GM18858 (cell line): ENCODE data around the gene SEZ6.

ENCODE experiments used
- ATAC-seq: cut with Tn5 transposase; IDR thresholded peaks from one replicate; pipeline ENCODE4 v1.9.1; 2021; ENCODE audit not compliant: unreplicated experiment

The SEZ6 gene

DNA sequence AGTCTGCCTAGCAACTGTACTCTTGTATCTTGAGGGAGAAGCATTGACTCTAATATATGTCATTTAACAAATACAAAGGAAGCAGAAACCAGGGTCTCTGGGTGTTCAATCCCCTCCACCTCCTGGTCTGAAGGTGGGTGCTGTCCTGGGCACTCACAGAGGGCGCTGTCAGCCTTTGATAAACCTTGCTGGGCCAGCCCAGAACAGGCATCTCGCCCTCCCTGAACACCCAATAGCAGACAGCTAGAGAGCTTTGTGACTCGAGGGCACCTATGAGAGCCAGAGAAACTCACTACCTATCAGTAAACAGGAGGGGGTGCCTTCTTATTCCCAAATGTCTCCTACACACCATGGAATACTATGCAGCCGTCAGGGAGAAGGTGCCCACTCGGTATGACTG lies 30.8 kb upstream of the SEZ6 start:
- ATAC-seq = no peak

DNA sequence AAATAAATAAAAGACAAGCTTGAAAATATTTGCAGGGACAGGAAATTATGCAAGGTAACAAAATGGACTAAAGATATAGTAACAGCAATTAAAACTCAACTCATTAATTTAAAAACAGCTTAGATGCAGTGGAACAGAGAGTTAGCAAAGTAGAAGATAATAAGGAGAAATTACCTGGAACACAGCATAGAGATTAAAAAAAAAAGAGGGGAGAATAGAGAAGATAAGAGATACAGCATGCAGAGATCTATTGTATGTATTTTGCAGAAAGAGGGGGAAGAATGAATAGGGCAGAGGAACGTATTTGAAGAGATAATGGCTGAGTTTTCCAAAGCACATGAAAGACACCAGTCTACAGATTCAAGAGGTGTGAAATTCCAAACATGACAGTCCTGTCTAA lies 28.7 kb upstream of the SEZ6 start:
- no peak for ATAC-seq

DNA sequence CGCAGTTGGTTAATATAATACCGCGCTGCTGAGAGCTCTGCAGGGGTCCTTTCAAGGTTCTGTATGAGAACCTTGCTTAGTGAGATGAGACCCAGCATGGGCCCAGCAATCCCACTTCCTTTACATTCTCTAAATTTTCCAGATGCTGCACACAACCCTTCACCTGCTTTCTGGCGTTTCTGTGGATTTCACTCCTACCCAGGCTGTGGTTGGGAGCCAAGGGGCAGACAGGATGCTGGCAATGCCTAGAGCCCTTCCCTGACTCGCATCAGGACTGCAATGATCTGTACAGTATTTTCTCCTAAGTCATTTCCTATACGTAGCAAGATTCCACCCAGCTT lies 27.0 kb upstream of the SEZ6 start:
- no peak for ATAC-seq

DNA sequence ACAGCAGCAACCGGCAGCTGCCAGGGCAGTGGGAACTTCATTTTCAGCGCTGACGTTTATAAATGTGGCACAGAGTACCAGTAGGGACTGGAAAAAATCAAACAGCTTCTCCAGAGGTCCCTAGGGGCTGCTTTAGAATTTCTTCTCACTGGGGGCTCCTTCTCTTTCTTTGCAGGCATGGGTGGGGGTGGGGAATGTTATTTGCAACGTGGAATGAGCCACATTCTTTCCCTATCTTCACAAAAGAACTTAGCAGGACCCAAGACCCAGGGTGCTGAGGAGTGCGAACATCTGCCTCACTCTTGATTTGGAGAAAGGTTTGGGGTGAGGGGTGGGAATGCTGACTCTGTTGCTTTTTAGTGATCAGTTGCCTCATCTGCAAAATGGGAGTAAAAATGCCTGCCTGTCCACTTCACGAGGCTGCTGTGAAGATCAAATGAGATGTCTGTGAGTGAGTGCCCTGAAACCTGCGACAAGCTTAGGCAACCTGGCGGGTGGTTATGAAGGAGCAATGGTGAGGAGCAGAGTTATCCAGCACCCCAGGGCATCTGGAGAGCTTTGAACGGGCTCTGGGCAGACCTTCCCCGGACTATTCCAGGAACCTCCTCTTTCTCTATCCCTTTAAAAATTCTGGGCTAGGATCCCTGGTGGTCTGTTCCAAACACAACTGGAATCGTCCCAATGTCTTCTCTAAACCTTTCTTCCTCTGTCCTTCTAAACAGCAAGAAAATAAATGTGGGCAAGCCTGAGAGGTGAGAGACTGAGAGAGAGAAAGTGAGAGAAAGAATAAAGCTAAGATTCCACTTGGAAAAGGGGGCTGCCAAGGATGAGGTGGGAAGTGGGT lies 26.4 kb upstream of the SEZ6 start:
- no peak for ATAC-seq

DNA sequence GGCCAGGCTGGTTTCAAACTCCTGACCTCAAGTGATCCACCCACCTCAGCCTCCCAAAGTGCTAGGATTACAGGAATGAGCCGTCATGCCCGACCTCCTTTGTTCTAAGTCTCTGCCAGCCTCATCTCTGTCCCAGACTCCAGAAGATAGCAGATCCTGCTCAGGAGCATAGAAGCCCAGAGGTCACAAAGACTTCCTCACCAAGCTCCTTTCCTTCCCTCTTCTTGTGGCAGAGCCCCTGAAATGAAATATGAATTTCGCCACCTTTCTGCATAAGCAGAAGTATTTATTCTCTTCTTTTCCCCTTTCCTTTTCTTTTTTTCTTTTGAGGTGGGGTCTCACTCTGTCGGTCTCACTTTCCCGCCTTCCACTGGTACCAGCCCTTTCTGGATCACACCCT lies 25.7 kb upstream of the SEZ6 start:
- no peak for ATAC-seq

DNA sequence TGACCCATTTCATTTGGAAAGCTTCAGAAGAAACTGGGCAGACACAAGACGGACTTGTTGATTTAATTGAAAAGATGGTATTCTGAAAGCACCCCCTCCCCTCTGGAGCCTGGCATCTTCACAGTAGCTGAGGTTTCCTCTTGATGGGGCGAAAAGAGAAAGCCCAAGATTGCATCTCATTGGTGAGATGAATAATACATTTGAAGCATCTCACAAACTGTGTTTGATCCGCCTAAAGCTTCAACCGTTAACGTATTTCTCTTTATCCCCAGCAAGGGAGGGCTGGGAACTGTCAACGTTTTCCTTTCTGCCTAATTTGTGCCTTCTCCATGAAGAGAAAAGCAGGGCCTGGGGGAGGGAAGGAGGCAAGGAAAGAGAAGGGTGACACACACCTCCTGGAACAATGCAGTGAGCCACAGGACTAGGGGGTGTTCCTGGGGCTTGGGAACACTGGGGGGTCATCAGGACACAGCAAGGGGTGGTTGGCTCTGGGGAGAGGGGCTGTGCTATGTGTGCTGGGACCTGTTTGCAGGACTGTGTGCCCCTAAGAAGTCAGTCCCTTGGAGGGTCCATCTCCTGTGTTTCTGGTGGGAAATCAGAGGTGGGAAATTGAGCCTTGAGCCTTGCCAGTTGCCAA lies 18.6 kb upstream of the SEZ6 start:
- no peak for ATAC-seq

DNA sequence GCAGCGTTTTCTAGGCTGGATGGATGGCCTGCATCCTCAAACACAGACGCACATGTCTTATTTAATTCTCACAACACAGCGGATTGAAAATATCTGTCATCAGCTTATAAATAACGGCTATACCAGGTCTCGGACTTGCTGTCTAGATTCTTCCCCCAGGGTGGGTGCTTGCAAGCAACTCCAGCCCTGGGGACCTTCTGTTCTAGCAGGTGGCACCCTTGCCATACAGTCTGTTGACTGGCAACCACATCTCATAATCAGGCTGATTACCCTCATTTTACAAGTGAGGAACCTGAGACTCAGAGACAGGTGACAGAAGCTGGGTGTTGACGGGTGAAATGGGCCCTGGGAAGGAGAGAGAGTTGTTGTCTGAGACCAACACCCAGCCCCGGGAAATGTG lies 16.2 kb upstream of the SEZ6 start:
- no peak for ATAC-seq

DNA sequence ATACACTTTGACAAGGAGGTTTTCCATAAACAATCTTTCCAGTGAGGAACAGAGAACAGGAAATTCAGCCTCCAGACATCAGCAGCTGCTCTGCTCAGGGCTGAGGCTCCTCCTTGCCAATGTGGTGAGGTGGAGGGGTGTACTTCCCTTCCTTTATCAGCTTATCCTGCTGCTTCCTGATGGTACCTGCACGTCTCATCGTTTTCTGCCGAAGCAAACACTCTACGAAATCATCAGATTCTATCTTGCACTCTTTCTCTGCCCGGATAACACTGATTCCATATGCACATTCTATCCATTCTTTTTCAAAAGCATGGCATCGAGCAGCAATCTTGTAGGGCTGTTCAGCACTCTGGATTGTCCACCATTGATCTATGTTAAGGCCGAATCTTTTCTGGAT lies 15.4 kb upstream of the SEZ6 start:
- no peak for ATAC-seq

DNA sequence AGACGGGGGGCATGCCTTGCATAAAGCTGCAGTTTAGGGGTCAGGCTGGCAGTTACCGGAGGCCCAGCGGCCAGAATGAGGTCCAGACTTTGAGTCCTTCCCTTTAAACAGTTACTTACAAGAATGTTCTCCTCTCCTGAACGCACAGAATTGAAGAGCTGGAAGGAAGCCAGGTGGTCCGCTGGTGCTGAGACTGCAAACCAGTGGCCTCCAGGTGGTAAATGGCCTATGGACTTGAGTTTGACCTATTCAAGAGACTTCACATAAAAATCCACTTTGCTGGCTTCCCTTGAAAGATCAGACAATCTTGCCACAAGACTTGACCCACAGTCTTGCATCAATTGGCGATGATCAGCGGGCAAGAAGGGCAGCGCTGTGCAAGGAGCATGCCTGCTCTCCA lies 14.7 kb upstream of the SEZ6 start:
- ATAC-seq = no peak

DNA sequence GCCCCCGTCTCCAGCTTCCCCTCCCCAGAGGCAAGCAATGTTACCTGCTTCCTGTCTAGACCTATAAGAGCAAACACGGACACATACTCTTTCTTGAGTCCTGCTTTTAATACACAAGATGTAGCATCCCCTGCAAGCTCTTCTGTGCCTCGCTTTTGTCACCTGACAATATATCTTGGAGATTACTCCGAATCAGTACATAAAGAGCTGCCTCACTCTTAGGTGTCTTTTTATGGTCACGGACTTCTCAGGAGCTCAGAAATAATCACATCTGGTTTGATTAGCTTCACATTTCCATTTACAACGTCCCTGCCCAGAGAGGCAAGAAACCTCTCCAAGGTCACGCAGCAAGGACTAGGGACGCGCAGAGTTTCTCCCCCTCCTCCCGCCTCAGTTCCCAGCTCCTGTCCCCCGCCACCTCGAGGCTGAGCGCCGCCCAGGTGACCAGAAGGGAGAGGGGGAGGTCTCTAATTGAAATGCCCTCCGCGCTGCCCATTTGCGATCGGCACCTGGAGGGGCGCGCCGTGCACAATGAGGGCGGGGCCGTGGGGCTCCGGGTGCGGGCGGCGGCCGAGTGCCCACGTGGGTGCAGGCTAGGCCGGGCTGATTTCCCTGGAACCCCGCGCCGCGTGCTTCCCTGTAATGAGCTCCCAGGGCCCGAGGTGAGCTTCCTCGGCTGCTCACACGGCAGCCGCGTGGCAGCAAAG lies 13.8 kb upstream of the SEZ6 start:
- ATAC-seq = no peak

DNA sequence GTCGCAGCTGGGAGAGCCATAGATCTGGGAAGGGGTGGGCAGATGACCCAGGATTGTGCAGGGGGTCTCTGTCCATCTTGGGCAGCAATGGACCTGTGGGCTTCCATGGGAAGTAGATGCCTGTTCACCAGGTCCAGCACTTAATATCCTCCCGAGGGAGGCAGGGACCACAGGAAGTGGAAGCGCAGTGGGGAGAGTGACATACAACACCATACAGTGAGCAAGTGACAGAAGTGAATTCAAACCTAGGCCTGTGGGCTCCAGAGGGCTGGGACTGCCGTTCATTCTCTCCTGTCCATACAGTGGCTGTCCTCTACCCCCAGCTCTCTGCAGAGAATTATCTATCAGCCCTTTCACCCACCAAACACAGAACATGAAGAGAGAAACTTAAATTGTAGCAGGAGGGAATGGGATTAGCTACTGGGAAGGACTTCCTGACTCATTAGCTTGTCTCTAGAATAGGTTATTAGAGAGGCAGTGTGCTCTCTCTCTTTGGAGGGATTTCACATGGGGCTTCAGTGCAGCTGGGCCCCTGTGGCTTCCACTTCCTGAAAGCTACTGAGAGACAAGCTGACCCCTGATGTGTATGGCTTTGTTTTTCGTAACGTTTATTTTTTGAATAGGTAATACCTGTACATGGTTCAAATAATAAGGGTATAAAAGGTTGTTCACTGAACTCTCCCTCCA lies 13.1 kb upstream of the SEZ6 start:
- ATAC-seq = no peak

DNA sequence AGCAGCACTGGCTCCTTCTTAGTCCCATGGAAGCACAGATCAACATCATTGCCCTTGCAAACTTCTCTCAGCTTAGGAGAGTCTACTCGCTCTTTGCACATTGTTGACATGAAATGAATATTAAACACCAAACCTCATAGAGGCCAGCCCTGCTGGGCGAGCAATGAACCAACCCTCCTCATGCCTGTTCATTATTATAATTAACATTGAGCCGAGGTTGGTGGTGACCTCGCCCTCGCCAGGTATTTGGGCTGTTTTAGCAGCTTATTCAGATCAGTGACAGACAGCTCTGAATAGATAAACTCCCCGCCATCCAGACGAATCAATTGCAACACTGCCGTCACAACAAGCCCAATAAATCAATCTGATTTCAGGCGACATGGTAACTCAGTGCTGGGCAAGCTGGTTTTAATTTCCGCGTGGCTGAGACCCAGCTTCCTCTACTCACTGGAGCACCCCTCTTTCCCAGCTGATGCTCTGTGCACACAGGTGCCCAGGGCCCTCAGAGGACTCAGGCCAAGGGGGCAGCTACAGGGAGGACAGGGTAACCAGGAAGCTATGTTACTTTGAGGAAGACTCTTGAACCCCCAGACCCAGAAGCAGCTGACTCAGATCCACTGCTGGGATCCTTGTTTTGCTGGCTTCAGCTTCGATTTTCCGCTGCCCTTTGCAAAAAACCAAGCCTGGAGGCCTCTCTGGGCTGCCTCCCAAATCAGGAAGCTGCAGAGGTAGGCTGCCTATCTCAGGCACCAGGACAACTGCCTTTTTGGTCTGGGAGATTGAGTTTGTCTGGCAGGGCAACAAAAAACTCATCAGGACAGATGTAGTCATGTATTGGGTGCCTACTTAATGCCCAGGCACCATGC lies 10.7 kb upstream of the SEZ6 start:
- ATAC-seq = no peak

DNA sequence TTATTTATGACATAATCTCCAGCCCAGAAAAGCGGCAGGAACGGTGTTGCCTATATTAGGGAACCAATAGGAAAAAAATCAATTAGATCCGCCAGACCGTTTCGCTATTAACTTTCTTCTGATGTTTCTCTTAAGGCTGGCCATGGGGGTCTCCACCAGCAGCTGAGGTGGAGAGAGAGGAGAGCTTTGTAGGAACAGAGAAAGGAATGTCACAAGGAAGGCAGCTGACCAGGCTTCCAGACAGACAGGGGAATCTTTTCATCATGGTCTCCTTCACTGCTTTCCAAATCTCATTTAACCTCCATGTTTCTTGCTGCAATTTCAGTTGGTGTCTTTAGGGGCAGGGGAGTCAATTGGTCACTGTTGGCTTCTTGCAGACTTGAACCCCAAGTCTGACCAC lies 8.9 kb upstream of the SEZ6 start:
- no peak for ATAC-seq

DNA sequence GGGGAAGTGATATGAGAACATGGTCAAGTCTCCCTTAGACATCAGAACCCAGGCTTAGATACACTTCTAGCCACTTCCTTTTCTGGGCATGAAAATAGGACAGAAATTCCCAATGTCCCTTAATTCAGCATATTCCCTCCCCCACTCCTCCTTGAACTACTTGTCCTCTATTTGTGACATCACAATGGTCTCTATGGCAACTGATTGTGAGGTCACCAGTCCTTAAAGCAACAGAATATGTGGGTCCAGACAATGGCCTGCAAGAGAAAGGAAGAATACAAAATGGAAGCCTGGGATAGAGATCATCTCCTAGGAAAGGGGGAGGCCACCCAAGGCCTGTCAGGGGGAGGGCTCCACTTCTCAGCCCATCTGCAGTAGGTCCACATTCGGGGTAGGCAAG lies 6.7 kb upstream of the SEZ6 start:
- ATAC-seq = no peak

DNA sequence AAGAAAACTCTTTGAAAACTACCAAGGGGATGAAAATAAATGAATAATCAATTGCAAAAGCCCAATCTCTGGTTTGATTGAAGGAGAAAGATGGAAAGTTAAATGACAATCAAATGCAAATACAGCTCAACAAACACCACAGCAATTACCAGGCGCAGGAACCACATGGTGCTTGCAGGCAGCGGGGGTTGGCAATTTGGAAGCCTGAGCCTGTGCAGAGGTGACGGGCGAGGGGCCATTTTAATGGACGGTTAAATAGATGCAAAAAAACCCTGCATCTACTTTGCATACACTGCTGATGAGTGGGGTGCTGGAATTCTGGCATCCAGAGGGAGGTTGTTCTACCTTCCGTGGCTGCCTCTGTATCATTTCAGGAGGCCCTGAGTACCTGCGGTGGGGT lies 4.8 kb upstream of the SEZ6 start:
- ATAC-seq = no peak

DNA sequence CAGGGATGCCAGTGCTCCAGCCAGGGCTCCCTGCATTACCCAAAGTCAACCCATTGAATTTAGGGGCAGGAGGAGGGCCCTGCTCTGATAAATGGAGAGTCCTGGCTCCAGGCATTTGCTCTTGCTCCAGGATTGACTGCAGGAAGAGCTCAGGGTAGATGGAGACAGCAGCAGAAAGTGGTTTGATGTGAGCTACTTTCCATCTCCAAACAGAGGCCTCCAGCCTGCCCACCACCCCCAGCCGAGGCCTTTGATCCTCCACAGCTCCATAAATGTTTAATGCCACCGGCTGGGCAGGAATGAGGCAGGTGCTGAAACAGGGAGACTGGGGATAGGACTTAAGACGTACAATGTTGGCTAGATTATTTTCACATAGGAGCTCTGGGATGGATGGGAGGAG lies 4.3 kb upstream of the SEZ6 start:
- no peak for ATAC-seq

DNA sequence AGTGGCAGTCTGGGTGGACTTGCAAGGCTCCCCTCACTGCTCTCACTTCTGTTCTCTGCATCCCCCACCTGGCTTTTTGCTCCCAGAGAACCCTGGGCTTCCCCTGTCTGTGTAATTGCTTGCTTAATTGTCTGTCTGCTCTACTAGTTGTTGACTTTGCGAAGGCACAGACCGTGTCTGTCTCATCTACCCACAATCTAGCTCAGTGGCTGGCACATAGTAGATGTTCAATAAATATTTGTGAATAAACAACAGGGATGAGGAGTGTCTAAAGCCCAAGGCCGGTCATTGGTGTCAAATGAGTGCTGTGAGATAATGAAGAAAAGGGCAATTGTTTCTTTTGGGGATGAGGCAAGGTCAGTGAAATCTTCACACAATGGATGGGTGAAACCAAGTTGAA lies 2.8 kb upstream of the SEZ6 start:
- ATAC-seq = no peak

DNA sequence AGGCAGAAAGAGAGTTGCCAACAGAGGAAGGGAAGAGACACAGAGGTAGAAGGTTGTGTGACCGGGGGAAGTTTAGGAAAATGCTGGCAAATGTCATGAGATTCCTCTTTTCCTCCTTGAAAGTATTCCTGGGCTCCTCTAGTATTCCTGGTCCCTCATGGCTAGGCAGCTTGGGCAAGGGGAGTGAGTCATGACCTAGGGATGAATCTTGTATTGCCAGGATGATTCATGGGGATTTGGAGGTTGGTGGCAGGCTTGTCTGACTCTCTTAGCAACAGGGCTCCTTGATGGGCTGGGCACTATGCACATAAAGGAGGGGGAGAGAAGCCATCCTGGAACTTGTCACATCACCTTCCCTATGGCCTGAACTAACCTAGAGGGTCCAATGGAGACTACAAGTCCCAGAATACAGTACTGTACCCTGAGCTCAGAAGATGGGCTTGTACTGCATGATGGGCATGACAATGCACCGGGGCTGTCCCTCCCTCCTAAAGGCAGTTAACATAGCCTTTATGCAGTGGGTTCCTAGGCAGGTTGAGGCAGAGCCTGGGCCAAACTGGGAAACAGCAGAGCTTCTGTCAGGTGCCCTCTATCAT lies 2.1 kb upstream of the SEZ6 start:
- ATAC-seq = no peak

DNA sequence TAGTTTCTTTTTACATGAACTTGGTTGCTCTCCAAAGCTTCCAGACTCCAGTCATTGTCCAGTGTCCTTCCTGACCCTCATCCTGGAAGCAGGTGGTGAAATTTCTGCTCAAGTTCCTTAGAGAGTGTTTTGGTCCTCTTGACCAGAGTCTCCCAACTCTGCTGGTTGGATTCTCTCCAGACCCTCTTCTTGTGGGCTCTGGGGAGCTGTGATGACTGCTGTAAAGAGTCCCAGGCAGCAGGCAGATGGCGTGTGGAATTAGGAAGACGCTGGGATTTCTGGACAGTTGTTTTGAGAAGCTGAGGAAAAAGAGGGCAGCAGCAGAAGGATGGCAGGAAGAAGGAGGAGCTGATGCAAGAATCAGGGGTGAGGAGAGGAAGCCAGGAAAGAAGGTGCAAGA lies 1.6 kb upstream of the SEZ6 start:
- no peak for ATAC-seq

DNA sequence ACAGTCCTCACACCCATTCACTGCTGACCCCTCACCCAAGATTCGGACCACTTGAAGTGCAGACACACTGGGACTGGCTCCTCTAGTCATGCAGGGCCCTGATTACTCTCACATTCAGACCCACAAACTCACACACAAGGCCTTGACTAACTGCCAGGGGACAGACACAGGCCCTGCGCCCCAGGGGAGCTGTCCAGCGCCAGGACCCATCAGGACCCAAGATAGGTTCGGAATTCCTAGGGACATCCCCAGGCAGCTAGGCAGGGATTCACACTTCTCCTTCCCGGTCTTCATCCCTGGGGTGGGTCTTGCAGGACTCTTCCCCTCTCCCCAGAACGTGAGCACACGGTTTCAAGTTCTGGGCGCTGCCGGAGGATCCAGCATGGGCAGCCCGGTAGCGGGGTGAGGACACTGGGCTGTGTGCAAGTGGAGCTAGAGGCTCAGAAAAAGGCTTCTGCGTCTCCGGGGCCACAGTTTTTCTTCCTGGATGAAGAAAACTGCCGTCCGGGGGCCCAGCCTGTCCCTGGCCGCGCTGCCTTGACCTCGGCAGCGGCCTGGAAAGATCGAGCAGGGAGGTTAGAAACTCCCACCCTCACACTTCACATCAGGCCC lies 1.6 kb downstream of the SEZ6 start:
- no peak for ATAC-seq
